Activated gamma-delta T cell treated with Interleukin-2 at 50 U/mL for 16 hours (primary cell): Measurements from ENCODE around the gene TNFRSF14.

ENCODE experiments used
- DNase-seq: peaks from one replicate; pipeline ENCODE4 v3.0.0-alpha.2; 2020

The TNFRSF14 gene

DNA sequence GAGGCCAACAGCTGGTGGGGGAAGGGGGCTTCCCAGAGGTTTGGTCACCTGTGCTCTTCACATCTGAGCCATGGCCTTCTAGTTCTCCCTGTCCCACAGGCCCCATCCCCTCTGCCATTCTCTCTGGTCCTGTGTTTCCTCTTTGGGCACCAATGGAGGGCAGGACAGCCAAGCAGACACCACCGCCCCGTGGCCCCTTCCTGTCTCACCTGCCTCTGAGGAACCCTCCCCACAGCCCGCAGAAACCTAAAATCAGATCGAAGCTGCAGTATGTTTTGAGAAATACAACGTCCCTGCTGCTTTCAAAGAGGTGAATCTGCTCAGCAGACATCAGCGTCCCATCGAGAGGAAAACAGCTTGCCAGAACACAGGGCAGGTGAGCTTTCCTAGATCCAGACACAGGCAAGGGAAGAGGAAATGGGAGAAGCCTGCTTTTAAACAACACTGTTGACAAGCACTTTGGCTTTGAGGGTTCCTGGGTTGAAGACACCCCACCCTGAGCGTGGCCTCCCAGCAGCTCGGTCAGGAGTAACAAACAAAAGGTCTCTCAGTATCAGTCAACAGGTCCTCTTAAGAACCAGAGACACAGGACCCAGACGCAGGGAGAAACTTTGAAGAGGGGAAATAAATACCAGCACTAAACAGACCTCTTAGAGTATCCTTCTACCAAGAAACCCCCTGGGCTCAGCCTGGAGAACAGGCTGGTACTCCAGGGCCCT is 32.1 kb upstream of the TNFRSF14 start:
- peak; percentile 66 for DNase-seq

DNA sequence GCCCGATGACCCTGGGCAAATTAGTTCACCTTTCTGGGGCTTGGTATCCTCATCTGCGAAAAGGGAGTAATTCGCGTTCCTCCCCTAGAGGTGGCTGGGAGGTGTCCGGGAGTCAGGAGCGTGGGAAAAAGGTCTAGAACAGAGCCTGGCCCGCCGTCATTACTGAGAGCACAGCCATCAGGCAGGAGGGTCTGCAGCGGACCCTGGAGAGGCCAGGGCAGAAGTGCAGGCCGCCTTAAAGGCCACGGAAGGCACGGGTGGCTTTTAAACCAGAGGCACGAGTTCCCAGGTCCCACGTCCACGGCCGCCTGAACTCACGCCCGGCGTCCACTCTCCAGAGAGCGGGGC is 30.6 kb upstream of the TNFRSF14 start:
- no peak for DNase-seq

- DNase-seq, result peak; percentile 85
Observed at GRCh38 chr1:2525920-2526823, 30.0 kb upstream of the TNFRSF14 start, which contains the start of gene PANK4. PANK4 (minus strand) TSS chr1:2526596; CDS start chr1:2526587, 9 bp downstream.

DNA sequence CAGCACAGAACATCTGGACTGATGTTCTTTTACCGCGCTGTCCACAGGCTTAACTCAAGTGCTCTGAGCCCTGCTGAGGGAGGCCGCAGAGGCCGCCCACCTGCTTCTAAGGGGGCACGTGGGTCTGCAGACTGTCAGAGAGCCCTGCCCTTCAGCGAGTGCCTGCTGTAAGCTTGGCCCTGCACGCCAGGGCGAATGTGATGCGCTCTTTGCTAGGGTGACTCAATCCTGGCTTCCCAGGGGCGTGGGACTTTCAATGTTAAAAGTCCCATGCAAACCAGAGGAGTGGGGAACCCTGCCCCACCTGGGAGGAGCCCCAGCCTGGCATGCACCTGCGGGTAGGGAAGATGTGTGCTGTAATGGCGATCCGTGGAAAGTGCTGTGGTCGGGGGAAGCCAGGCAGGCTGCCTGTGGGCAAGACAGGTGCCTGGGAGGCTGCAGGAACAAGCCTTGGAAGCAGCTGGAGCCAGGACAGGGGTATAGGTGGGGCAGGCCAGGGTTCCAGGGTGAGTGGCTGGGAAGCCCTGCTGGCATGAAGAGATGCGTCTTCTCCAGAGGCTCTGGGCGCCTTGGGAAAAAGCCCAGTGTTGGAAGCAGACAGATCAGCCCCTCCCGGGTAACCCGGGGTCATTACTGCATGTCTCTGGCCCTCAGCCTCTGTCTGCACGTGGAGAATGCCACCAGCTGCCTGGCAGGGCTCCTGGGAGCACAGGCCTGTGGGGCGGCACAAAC is 29.2 kb upstream of the TNFRSF14 start:
- DNase-seq, result peak; percentile 34

GRCh38 chr1:2527556-2527860 is 28.7 kb upstream of the TNFRSF14 start:
- no peak for DNase-seq

GRCh38 chr1:2528016-2528415 is 28.2 kb upstream of the TNFRSF14 start:
- DNase-seq, result no peak

DNA sequence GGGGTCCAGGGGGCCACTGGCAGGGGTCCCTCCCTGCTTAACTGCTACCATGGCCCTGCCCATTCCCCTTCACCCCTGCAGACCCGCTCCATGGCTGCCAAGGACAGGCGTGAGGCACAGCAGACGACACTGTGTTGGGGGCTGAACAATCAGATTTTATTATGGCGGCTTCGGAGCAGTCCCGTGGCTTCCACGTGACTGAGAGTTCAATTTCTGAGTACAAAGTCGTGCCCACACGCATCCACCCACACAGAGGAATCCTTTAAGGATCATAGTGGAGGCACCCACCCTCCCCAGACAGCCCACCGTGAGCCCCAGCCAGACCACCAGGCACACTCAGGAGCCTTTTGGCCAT is 27.6 kb upstream of the TNFRSF14 start:
- DNase-seq, result no peak

- DNase-seq, result peak; percentile 36
Observed at GRCh38 chr1:2528966-2529783, 27.0 kb upstream of the TNFRSF14 start.

DNA sequence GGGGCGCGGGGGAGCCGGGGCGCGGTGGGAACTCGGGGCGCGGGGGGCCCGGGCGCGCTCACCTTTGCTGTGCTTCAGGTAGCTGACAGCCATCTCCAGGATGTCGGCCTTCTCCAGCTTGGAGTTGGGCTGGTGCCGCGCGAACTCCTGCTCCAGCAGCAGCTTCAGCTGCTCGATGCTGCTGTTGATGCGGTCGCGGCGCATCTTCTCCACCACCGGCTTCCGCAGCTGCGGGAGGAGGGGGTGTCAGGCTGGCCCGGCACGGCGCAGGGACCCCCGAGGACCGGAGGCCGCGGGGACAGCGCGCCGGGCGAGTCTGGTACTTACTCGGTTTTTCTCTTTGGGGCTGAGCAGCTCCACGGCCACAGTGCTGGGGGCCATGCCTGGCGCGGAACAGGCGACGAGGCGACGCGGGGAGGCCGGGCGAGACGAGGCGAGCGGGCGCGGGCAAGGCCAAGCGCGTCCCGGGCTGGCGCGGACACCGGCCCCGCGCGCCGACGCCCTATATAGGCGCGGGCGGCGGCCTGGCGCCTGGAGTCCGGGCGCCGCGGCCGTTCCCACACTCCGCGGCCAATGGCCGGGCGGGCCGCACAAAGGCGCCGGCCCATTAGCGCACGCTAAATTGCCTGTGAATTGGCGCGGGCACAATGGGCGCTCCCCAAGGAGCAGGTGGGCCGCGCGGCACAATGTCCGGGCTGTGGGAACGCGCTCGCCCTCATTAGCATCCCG is 26.2 kb upstream of the TNFRSF14 start, which contains the start of gene HES5:
Gene HES5, minus strand, starts transcription at position 480 of the 729 bp plus-strand sequence. Its CDS starts 99 bp downstream, at position 381.
- DNase-seq, result no peak

DNA sequence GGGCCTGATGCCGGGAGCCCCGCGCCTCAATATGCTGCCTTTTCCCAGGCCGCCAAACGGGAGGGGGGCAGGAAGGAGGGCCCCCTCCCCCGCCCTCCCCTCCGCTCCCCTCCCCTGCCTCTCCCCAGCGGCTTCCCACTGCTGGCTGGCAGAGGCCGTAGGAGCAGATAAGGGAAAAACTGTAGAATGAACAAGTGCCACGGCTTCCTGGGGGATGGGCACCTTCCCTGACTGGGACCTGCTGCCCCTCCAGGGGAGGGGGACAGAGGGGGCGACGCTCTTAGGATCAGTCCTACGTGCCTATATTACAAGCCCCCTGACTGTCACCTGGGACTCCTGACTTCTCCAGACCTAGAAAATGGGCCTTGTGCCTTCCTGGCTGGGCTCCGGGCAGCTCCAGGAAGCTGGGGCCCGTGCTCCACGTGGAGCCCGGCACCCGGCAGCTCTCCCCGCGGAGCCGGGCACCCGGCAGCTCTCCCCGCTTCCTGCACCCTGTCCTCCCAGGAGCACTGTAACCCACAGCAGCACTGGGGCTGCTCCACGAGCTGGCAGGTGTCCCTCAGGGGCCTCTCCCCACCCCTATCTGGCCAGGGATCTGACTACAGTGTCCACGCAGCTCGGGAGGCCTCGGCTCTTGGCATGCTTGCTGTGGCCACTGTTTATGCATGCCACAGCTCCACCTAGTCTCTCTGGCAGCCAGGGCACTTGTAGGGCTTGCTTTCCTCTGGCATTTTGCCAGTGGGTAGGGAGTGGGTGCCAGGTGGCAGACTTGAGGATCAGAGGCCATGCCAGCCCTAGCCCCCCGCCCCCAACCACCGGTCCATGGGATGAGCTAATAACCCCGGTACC is 25.4 kb upstream of the TNFRSF14 start:
- DNase-seq, result no peak

DNA sequence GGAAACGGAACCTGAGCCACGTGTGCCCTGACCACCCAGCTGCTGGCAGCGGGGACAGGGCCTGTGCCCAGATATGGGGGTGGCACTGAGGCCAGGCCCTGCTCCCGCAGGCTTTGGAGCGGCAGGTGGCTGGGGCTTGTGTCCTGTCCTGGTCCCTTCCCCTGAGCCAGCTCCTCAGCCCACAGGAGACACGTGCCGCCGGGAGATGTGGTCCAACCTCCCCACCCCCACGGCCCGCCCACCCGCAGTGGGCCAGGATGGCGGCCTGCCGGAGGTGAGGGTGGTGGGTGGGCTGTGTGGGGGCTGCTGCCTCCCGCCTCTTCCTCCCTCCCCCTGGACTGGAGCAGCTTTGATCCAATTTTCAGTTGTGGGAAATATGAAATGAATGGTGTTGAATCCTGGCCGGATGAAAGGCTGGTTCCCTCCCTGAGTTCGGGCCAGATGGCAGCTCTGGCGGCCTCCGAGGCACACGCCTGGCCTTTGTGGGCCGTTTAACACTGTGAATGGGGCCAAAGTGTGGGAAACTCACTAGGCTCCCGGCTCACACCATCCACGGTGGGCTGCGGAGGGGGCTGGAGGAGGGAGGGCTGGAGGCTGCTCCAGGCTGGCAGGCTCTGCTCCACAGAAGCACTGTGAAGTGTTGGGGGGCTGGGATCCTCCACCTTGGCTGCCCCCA is 23.5 kb upstream of the TNFRSF14 start:
- no peak for DNase-seq

- no peak for DNase-seq
Observed at GRCh38 chr1:2533365-2533764, 22.8 kb upstream of the TNFRSF14 start.

GRCh38 chr1:2534315-2534686 is 21.9 kb upstream of the TNFRSF14 start:
- no peak for DNase-seq

- DNase-seq, result no peak
Observed at GRCh38 chr1:2534687-2535441, 21.3 kb upstream of the TNFRSF14 start.

DNA sequence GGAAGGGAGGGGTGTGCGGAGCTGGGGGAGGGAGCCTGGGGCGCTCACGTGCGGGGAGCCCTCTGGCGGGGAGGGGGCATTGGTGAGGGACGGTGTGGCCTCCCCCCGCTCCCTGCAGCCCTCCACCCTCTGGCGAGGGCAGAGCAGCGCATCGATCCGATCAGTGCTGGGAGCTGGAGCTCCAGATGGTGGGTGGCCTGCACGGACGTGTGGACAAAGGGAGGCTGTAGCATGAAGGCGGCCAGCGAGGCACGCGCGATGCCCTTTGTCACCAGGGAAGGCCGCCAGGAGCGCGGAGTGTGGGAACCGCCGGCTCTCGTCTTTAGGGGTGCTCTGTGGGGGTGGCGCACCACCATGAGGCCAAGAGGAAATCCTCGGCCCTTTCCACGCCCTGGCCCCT is 20.7 kb upstream of the TNFRSF14 start:
- no peak for DNase-seq

- no peak for DNase-seq
Observed at GRCh38 chr1:2535981-2536380, 20.2 kb upstream of the TNFRSF14 start.

DNA sequence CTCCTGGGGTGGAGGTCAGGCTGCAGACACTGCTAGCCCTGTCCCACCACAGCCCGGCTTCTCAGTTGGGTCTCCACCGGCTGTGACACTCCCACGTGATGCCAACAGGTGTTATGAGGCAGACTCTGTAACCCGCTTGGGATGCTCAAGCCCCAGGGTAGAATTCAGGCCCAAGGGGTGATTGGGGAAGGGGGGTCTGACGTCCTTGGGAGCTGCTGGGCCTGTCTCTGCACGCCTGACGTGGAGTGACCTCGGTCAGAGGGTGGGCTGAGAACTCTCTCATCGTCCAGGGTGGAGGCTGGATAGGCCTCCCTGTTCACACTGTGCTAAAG is 18.4 kb upstream of the TNFRSF14 start:
- no peak for DNase-seq

- no peak for DNase-seq
Observed at GRCh38 chr1:2538376-2538775, 17.8 kb upstream of the TNFRSF14 start.

GRCh38 chr1:2538872-2539271 is 17.3 kb upstream of the TNFRSF14 start:
- DNase-seq, result no peak
